ACHN (cell line): ENCODE data around the gene CDC14B.
"Not testable (repeated sequence)": the region's sequence is repeated elsewhere in the genome, so short reads cannot be mapped to it uniquely, and the experiment has no call there.

Source experiments
- DNase-seq: peaks from one replicate; pipeline ENCODE4 v3.0.0-alpha.2; 2015
- in situ Hi-C: cut with HindIII; loops from 2 replicates; pipeline ENCODE4 v1.10.0; 2017; ENCODE audit warnings: low sequenced_read_pairs, low pct_ligation_motif_present, low pct_unique_long_range_greater_than_20kb

The CDC14B gene

GRCh38 chr9:96604004-96604319, 15.7 kb downstream of the CDC14B start:
- DNase-seq = no peak
- in situ Hi-C loops = no loop called here

GRCh38 chr9:96603305-96604003, 16.2 kb downstream of the CDC14B start:
- DNase-seq = no peak

GRCh38 chr9:96599298-96599697, 20.3 kb downstream of the CDC14B start:
- in situ Hi-C loops = no loop called here

More at GRCh38 chr9:96603305-96604003, 16.2 kb downstream of the CDC14B start:
- in situ Hi-C loops = no loop called here

GRCh38 chr9:96596601-96597111, 23.0 kb downstream of the CDC14B start:
- in situ Hi-C loops = no loop called here
- DNase-seq = no peak

More at GRCh38 chr9:96599298-96599697, 20.3 kb downstream of the CDC14B start:
- DNase-seq = no peak

GRCh38 chr9:96587338-96588315, 32.0 kb downstream of the CDC14B start:
- no peak for DNase-seq
- in situ Hi-C loops = no loop called here

GRCh38 chr9:96585426-96585825, 34.2 kb downstream of the CDC14B start:
- no peak for DNase-seq
- in situ Hi-C loops = no loop called here

GRCh38 chr9:96582199-96582598, 37.4 kb downstream of the CDC14B start:
- in situ Hi-C loops, DNase-seq: not testable (repeated sequence)

- DNase-seq = no peak
- in situ Hi-C loops = no loop called here
These were observed 37.9 kb downstream of the CDC14B start for GRCh38 chr9:96581786-96582185.

GRCh38 chr9:96581301-96581700, 38.3 kb downstream of the CDC14B start:
- no peak for DNase-seq
- in situ Hi-C loops = no loop called here

GRCh38 chr9:96574931-96575351, 44.7 kb downstream of the CDC14B start:
- in situ Hi-C loops = no loop called here
- DNase-seq = no peak

GRCh38 chr9:96574455-96574854, 45.2 kb downstream of the CDC14B start:
- no peak for DNase-seq
- in situ Hi-C loops = no loop called here

- DNase-seq = no peak
- in situ Hi-C loops = no loop called here
These were observed 52.4 kb downstream of the CDC14B start for GRCh38 chr9:96567203-96567700.

- in situ Hi-C loops = no loop called here
- peak; percentile 56 for DNase-seq
These were observed 53.0 kb downstream of the CDC14B start for GRCh38 chr9:96566498-96567202.

- in situ Hi-C loops = no loop called here
- peak; percentile 63 for DNase-seq
These were observed 53.8 kb downstream of the CDC14B start for GRCh38 chr9:96565671-96566497.

- no peak for DNase-seq
- in situ Hi-C loops = no loop called here
These were observed 55.4 kb downstream of the CDC14B start for GRCh38 chr9:96564217-96564616.

GRCh38 chr9:96559339-96559943, 60.2 kb downstream of the CDC14B start:
- in situ Hi-C loops = no loop called here
- DNase-seq = no peak

- in situ Hi-C loops = no loop called here
- DNase-seq = no peak
These were observed 61.7 kb downstream of the CDC14B start for GRCh38 chr9:96557921-96558320.
